GM12872 (cell line): Measurements from ENCODE around the gene SAMD15.

ENCODE experiments used
- TF ChIP-seq, protein P1 (sequence below): IDR thresholded peaks from 3 replicates; pipeline ENCODE4 v1.5.1; 2011; ENCODE audit warnings: low read depth, mild to moderate bottlenecking, low read length, moderate library complexity; ENCODE audit not compliant: insufficient read depth

SAMD15 gene

DNA sequence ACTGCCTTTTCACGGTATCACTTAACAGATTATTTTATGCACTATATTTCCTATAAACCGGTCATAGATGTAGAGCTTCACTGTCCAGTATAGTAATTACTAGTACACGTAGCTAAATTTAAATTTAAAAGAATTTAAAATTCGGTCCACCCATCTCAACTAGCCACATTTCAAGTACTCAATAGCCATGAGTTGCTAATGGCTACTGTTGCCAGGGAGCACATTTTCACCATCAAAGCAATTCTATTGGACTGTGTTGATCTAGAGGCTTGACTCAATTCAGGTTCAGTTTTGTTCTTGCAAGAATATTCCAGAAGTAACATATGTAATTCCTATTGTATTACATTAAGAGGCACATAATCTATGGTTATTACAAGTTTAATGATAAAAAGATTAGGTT, 20.3 kb upstream of the SAMD15 start:
- TF ChIP-seq, protein P1, sequence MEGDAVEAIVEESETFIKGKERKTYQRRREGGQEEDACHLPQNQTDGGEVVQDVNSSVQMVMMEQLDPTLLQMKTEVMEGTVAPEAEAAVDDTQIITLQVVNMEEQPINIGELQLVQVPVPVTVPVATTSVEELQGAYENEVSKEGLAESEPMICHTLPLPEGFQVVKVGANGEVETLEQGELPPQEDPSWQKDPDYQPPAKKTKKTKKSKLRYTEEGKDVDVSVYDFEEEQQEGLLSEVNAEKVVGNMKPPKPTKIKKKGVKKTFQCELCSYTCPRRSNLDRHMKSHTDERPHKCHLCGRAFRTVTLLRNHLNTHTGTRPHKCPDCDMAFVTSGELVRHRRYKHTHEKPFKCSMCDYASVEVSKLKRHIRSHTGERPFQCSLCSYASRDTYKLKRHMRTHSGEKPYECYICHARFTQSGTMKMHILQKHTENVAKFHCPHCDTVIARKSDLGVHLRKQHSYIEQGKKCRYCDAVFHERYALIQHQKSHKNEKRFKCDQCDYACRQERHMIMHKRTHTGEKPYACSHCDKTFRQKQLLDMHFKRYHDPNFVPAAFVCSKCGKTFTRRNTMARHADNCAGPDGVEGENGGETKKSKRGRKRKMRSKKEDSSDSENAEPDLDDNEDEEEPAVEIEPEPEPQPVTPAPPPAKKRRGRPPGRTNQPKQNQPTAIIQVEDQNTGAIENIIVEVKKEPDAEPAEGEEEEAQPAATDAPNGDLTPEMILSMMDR: no peak

DNA sequence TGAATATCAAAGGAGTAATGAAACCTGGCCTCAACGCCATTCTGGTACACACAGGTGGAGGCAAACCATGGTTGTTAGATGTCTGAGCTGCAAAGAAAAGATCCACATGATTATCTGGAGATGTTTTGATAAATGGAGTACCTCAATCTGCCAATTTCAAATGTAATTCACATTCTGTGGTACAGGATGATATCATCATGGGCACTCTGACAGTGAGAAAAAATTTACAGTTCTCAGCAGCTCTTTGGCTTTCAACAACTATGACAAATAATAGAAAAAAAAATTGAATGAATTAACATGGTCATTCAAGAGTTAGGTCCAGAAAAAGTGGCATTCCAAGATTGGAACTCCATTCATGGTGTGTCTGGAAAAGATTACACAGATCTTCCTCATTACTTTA, 17.6 kb upstream of the SAMD15 start:
- TF ChIP-seq, protein P1: no peak

DNA sequence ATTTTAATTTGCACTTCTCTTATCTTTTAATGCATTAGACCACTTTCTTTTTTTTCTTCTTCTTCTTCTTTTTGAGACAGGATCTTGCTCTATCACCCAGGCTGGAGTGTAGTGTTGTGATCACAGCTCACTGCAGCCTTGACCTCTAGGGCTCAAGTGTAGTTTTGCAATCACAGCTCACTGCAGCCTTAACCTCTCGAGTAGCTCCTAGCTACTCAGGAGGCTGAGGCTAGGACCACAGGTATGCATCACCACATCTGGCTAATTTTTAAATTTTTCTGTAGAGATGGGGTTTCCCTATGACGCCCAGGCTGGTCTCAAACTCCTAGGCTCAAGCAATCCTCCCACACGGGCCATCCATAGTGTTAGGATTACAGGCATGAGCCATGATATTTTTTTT, 13.0 kb upstream of the SAMD15 start:
- TF ChIP-seq, protein P1: no peak

DNA sequence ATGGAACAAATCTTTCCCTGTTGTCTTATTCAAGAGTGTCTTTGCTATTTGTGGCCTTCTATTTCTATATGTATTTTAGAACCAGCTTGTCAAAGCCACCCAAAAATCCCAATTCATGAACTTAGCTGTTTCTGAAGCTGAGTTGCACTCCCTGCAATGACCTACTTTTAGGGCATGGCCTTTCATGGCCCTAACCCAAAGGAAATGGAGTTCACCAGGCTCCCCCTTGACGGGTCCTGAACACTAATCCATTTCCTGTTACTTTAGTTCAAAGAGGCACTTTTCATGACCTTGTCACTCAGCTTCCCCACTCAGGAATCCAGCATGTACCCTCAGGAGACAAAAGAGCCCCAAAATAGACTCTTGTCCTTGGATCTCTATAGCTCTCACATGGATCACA, 7.9 kb upstream of the SAMD15 start:
- TF ChIP-seq, protein P1: no peak

DNA sequence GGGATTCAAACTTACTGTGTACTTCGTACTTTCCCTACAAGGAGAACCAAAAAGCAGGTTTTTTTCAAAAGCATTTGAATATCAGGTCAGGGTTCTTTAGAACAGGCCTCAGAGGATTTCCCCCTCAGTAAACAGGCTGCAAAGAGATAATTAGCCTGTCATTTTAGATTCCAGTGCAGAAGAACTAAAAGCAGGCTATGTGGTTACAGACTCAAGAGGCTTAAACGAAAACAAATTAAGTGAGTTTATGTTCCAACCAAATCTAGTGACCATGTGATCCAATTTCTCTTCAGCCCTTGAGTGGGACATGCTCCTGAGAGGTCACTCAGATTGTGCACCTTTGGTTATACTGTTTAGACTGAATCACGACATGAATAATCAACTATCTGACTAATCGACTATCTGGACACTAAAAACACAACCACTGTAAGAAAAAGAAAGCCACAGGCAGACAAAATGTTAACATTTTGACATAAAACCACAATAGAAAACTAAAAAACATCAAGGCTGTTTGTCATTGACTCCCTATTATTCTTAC, 4.8 kb upstream of the SAMD15 start:
- TF ChIP-seq, protein P1: no peak

DNA sequence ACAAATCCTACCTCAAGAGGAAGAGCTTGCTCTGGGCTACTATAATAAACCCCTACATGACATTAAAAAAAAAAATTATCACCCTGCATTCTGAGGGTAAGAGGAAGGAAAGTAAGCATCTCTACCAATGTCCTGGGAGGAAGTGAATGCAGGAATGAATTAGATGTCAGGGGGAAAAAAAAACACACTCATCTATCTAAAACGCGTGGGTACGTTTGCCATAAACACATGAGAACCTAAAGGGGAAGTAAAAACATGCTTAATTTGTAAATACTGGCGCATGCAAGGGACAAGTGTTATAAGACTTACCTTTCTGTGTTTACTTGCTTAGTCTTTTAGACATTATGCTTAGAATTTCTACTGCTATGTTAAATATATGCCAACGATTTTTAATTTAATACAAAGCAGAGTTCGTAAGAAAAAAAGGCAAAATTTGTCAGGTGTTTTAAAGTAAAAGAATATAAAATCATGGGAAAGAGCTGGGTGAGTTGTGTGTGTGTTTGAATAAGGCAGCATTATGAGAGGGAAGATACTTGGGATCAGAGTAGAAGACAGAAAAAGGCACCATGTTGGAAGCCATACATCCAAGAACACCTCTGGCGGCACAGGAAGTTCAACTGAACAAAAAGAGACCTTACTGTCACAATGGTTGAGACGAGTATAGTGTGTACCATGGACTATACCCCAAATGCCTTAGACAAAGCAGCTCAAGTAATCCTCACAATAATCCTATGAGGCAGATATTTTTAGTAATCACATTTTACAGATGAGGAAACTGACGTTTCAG, 1.8 kb upstream of the SAMD15 start:
- TF ChIP-seq, protein P1: no peak

DNA sequence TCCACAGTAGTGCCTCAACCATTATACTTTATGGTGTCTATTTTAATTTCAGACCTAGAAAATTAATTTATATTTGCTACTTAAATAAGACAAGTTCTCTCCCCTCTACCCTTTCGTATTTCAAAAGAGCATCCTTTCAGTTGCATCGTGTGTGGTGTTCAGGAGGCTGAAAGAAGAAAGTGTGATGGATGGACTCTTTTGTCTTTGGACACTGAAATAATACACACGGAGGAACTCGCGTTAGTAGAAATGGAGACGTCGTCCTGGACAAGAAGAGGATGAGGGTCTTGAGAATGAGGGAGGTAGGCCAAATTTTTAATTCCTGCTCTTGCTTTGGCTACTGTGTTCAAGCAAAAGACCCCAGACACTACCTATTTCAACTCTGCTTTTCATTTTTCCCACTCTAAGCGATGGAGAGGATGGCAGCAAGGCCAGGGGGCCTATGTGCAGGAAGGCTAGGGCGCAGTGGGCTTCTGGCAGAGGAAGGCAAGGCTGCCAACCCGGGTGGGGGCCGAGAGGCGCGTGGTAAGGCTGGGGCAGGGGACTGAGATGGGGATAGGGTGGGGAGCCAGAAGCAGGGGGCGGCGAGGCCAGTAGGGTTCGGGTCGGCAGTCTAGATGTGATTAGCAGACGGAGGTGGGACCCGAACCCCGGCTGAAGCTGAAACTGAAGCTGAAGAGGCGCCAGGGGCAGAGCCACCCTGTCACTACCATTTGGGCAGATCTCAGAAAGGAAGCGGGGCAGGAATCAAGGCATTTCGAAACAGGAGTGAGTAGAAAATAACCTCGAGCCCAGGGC, 1.0 kb upstream of the SAMD15 start:
- TF ChIP-seq, protein P1: no peak
